Measurements from ENCODE around the gene STK16.

- TF ChIP-seq CTCF (IDR thresholded peaks at IDR 0.05; ENCODE audit: low read depth, low read length) (no peak), EZH2phosphoT487 (IDR thresholded peaks at IDR 0.05; ENCODE audit: low read depth) (no peak)
Observed at GRCh38 chr2:219199470-219200211, 45.6 kb upstream of the STK16 start.
